Tibial nerve (tissue), 4 donors: ENCODE measurements around the gene COMTD1. TPM values are rescaled to one million over a fixed set of nuclear protein-coding genes. Genes with fewer than 3 reads are reported as not detected.

ENCODE experiments used
- DNase-seq, 2 donors: peaks; one replicate each; pipeline ENCODE4 v3.0.0-alpha.2; 2019; ENCODE audit warnings: low spot score in 2 of 2
- H3K27ac ChIP-seq, 4 donors: fragments of 200-600 bp; sonication (generic) in 3 of 4; one replicate each; pipeline ENCODE4 v1.5.1; 2017 to 2019; ENCODE audit warnings: mild to moderate bottlenecking in 1 of 4
- H3K27me3 ChIP-seq, 2 donors: fragments of 200-600 bp; sonication (generic) in 1 of 2; one replicate each; pipeline versions ENCODE4 v1.5.1 to v1.6.0; 2017 to 2019
- H3K36me3 ChIP-seq, 3 donors: fragments of 200-600 bp; sonication (generic); one replicate each; pipeline ENCODE4 v1.5.1; 2018 to 2019
- H3K4me1 ChIP-seq, 4 donors: fragments of 200-600 bp; sonication (generic) in 3 of 4; one replicate each; pipeline ENCODE4 v1.5.1; 2017 to 2019
- H3K4me3 ChIP-seq, 4 donors: fragments of 200-600 bp; sonication (generic) in 3 of 4; one replicate each; pipeline ENCODE4 v1.5.1; 2017 to 2019; ENCODE audit warnings: mild to moderate bottlenecking in 1 of 4, moderate library complexity in 1 of 4
- H3K9me3 ChIP-seq, 4 donors: fragments of 200-600 bp; sonication (generic) in 3 of 4; one replicate each; pipeline ENCODE4 v1.5.1; 2017 to 2019
- EP300 ChIP-seq, 2 donors: sonication (generic); formaldehyde crosslinking; IDR thresholded peaks; one replicate each; pipeline ENCODE4 v1.6.1; 2017; ENCODE audit warnings: antibody characterized with exemption in 2 of 2, mild to moderate bottlenecking in 1 of 2
- POLR2A ChIP-seq, 2 donors: fragments of 450-650 bp; IDR thresholded peaks; one replicate each; pipeline ENCODE4 v1.6.1; 2017; ENCODE audit warnings: antibody characterized with exemption in 2 of 2, mild to moderate bottlenecking in 2 of 2, moderate library complexity in 2 of 2
- WGBS, 2 donors: methylation state at CpG; one replicate each; pipeline ENCODE4 v1.1.5; 2018; 5-methylcytosine and 5-hydroxymethylcytosine counted together
- total RNA-seq, 4 donors: library from RNA; depleted of rRNA; stranded (reverse); fragments of >200 nt; gene quantifications; one replicate each; pipeline ENCODE4 v1.1.0, GENCODE V29; 2016
- TF ChIP-seq, protein P1 (sequence below), 5 experiments: fragments of 200-600 bp in 3 of 5; fragments of 450-650 bp in 2 of 5; sonication (generic) in 3 of 5; IDR thresholded peaks; one replicate each; pipeline ENCODE4 v1.5.1; 2016 to 2019; ENCODE audit warnings: antibody characterized with exemption in 5 of 5, mild to moderate bottlenecking in 3 of 5, moderate library complexity in 2 of 5

The COMTD1 gene
- total RNA-seq, result 10 to 100 TPM; 18.1 to 47.4 (median 31.6) TPM

DNA sequence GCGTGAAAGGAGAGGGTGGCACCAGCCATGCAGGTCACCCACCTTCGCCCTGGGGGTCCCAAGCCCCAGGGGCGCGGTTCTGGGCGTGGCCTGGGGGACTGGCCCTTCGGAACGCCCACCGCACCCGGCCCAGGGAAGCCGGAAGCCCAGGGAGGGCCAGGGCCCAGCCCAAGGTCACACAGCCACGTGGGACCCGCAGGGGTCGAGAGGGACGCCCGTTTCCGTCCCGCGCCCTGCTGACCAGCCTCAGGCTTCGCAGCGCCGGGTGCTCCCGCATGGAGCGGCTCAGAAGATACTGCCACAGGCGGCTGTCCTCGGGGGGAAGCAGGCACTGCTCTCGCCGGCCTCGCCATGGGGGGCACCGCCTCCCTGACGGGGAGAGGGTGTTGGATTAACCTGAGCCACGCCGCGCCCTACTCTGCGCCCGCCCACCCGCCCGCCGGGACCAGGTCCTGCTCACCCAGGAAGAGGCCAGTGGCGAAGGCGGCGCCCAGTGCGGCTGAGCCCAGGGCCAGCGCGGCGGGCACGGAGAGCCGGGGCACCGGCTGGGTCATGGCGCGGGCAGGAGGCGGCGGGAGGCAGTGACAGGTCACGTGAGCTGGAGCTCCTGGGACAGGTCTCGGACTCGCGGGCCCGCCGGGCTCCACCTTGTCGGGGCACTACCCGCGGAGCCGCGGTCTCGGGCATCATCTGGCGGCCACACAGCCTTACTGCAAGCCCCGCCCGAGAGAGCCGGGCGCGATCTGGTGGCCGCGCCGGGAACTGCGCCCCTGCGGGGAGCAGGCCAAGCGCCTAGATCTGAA lies at the start of gene COMTD1:
TSS of gene COMTD1 (minus strand) at position 583 of the 803 bp plus-strand sequence. CDS start at position 554, 29 bp downstream.
- WGBS, 2 donors, result 0% methylated on average over 41 to 48 of the region's 76 CpGs
- H3K27me3 ChIP-seq, result no peaks in the 10 kb centered on the region
- peaks cover 0 to 22% (median 3%) of the 10 kb centered on the region in 4 donors for H3K4me1 ChIP-seq

DNA sequence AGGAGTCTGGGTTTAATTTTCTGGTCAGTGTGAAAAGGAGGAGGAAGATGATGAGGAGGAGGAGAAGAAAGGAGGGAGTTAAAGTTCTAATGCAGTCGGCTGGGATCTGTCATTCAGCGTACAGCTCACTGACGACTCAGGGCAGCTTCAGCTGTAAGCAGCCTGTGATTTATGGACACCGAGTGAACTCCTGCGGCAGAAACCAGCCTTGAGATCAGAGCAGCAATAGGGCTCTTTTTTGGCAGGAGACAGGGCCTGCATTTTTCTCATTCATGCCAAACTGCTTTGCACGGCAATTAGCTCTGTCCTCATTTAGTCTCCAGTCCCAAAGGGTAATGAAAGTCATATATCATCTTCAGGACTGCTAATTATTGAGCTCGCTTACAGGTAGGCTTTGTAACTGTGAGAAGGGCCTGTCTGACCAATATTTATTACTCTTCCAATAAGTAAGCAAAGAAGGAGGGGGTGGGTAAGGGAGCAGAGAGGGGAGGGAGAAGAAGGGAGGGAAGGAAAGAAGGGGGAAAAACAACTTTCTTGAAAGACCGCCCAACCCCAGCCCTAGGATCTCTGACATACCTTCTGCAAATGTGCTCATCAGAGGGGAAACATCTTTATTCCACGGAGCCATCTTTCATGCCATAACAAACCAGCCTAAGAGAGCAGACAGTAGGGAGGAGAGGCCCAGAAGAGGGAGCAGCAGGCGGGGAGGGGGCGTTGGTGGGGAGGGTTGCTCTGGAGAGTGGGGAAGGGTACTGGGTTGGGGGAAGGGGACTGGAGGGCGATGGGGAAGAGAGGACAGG lies 48.1 kb upstream of the COMTD1 start:
- Histone ChIP-seq H3K9me3 (no peaks in the 10 kb centered on the region), H3K27me3 (no peaks in the 10 kb centered on the region), H3K4me1 (peaks cover 0 to 19% (median 2%) of the 10 kb centered on the region in 4 donors), H3K36me3 (no peaks in the 10 kb centered on the region), H3K4me3 (no peak overlapping the region), H3K27ac (peak overlapping the region in 2 of 4 donors; percentile 18 to 50)
- TF ChIP-seq EP300 (IDR thresholded peaks at IDR 0.05) (no peak), POLR2A (IDR thresholded peaks at IDR 0.05) (no peak)
- TF ChIP-seq, protein P1, sequence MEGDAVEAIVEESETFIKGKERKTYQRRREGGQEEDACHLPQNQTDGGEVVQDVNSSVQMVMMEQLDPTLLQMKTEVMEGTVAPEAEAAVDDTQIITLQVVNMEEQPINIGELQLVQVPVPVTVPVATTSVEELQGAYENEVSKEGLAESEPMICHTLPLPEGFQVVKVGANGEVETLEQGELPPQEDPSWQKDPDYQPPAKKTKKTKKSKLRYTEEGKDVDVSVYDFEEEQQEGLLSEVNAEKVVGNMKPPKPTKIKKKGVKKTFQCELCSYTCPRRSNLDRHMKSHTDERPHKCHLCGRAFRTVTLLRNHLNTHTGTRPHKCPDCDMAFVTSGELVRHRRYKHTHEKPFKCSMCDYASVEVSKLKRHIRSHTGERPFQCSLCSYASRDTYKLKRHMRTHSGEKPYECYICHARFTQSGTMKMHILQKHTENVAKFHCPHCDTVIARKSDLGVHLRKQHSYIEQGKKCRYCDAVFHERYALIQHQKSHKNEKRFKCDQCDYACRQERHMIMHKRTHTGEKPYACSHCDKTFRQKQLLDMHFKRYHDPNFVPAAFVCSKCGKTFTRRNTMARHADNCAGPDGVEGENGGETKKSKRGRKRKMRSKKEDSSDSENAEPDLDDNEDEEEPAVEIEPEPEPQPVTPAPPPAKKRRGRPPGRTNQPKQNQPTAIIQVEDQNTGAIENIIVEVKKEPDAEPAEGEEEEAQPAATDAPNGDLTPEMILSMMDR (IDR thresholded peaks at IDR 0.05), result no peak
- DNase-seq, result no peak
- WGBS, 2 donors, result 32 to 45% methylated on average over 12 of the region's 12 CpGs

More for the DNA sequence above, at the start of gene COMTD1:
- Histone ChIP-seq H3K4me3 (peak within 1 kb of the TSS; percentile 56 to 98 (median 86)), H3K36me3 (peaks cover 0 to 25% (median 0%) of the 10 kb centered on the region in 3 donors), H3K9me3 (no peaks in the 10 kb centered on the region), H3K27ac (peak within 1 kb of the TSS; percentile 75 to 93 (median 87))
- DNase-seq, result peak; percentile 84 to 86
- peak; percentile 45 to 70 for TF ChIP-seq EP300 (IDR thresholded peaks at IDR 0.05)
- TF ChIP-seq POLR2A (IDR thresholded peaks at IDR 0.05), result peak in 1 of 2 donors; percentile 29
- TF ChIP-seq, protein P1 (IDR thresholded peaks at IDR 0.05), result peak; percentile 100

DNA sequence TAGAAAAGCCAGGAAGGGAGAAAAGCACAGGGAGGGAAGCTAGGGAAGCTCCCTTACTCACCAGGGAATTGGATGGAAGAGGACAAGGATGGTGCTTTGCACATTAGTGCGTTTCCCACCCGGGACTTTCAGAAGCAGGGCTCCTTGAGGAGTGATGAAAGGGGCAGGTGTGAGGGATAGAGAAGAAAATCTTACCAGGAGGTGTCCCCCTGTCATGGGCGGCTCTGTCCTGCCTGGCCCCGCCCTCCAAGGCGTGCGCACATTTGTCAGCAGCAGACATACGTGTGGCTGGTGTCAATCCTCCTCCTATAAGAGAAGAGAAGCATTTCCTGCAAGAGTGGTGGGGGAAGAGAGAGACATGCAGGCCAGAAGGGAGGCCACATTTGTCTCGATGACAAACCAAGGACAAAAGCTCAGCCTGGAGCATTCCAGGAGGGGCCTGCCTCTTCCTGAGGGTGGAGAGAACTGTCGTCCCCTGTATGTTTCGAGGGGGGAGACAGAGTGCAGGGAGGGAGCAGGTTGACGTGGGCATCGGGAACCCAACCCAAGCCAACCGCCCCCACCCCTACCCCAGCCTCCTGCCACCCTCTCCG lies 47.4 kb upstream of the COMTD1 start:
- Histone ChIP-seq H3K27me3 (no peaks in the 10 kb centered on the region), H3K4me1 (peaks cover 0 to 19% (median 2%) of the 10 kb centered on the region in 4 donors), H3K9me3 (no peaks in the 10 kb centered on the region), H3K36me3 (no peaks in the 10 kb centered on the region), H3K4me3 (no peak overlapping the region), H3K27ac (peak overlapping the region in 2 of 4 donors; percentile 18 to 50)
- DNase-seq, result no peak
- WGBS, 2 donors, result 28 to 31% methylated on average over 14 of the region's 14 CpGs
- no peak for TF ChIP-seq POLR2A (IDR thresholded peaks at IDR 0.05)
- TF ChIP-seq EP300 (IDR thresholded peaks at IDR 0.05), result no peak
- TF ChIP-seq, protein P1 (IDR thresholded peaks at IDR 0.05), result no peak

- H3K27ac ChIP-seq, result no peak overlapping the region
- TF ChIP-seq EP300 (IDR thresholded peaks at IDR 0.05), result no peak
- no peak for TF ChIP-seq POLR2A (IDR thresholded peaks at IDR 0.05)
- TF ChIP-seq, protein P1 (IDR thresholded peaks at IDR 0.05), result no peak
- no peak for DNase-seq
- no peak overlapping the region for H3K4me3 ChIP-seq
- peaks cover 0 to 19% (median 2%) of the 10 kb centered on the region in 4 donors for H3K4me1 ChIP-seq
- no peaks in the 10 kb centered on the region for H3K36me3 ChIP-seq
- WGBS, 2 donors, result 72 to 78% methylated on average over 2 of the region's 2 CpGs
- H3K9me3 ChIP-seq, result no peaks in the 10 kb centered on the region
- no peaks in the 10 kb centered on the region for H3K27me3 ChIP-seq
Measured at GRCh38 chr10:75281974-75282373, 46.2 kb upstream of the COMTD1 start.
